Spleen (tissue), 11 donors: ENCODE data around the gene FERMT1. TPM values are rescaled to one million over a fixed set of nuclear protein-coding genes. Genes with fewer than 3 reads are reported as not detected.

Experiments used
- DNase-seq: peaks from one replicate; pipeline ENCODE4 v3.0.0-alpha.2; 2020
- H3K27ac ChIP-seq, 8 donors: fragments of 200-600 bp; sonication (generic) in 7 of 8; 1 replicate in 4 of 8; 2 replicates in 4 of 8; pipeline versions ENCODE4 v1.5.0 to v1.8.0; 2016 to 2021; ENCODE audit warnings: inconsistent platforms in 4 of 8, mild to moderate bottlenecking in 4 of 8, moderate library complexity in 1 of 8
- H3K27me3 ChIP-seq, 7 donors: fragments of 200-600 bp; sonication (generic) in 6 of 7; replicated peaks in 1 of 7; 1 replicate in 4 of 7; 2 replicates in 3 of 7; pipeline versions ENCODE4 v1.5.0 to v1.8.0; 2016 to 2021; ENCODE audit warnings: inconsistent platforms in 3 of 7, mild to moderate bottlenecking in 1 of 7
- H3K36me3 ChIP-seq, 6 donors: fragments of 200-600 bp; sonication (generic) in 5 of 6; 1 replicate in 4 of 6; 2 replicates in 2 of 6; pipeline versions ENCODE4 v1.5.0 to v1.8.0; 2016 to 2021; ENCODE audit warnings: inconsistent platforms in 2 of 6
- H3K4me1 ChIP-seq, 6 donors: fragments of 200-600 bp; sonication (generic) in 5 of 6; 1 replicate in 3 of 6; 2 replicates in 3 of 6; pipeline versions ENCODE4 v1.5.0 to v1.8.0; 2016 to 2021; ENCODE audit warnings: inconsistent platforms in 3 of 6
- H3K4me3 ChIP-seq, 8 donors: fragments of 200-600 bp; sonication (generic) in 7 of 8; 1 replicate in 4 of 8; 2 replicates in 4 of 8; pipeline versions ENCODE4 v1.5.0 to v1.8.0; 2016 to 2021; ENCODE audit warnings: inconsistent platforms in 4 of 8, mild to moderate bottlenecking in 4 of 8, moderate library complexity in 2 of 8
- H3K9me3 ChIP-seq, 8 donors: fragments of 200-600 bp; sonication (generic) in 7 of 8; 1 replicate in 4 of 8; 2 replicates in 4 of 8; pipeline versions ENCODE4 v1.5.0 to v1.8.0; 2016 to 2021; ENCODE audit warnings: inconsistent platforms in 4 of 8
- CTCF ChIP-seq, 11 experiments: fragments of 200-600 bp in 7 of 11; fragments of 450-650 bp in 4 of 11; sonication (generic) in 4 of 11; IDR thresholded peaks in 8 of 11; conservative IDR thresholded peaks in 3 of 11; 1 replicate in 7 of 11; 2 replicates in 4 of 11; pipeline versions ENCODE4 v1.4.0 to v1.8.0; 2016 to 2021; ENCODE audit warnings: antibody characterized with exemption in 11 of 11, inconsistent platforms in 4 of 11, mild to moderate bottlenecking in 1 of 11
- POLR2A ChIP-seq, 3 donors: fragments of 450-650 bp; IDR thresholded peaks; one replicate each; pipeline ENCODE4 v1.5.1; 2017; ENCODE audit warnings: antibody characterized with exemption in 3 of 3, mild to moderate bottlenecking in 1 of 3
- POLR2AphosphoS5 ChIP-seq, 3 donors: sonication (generic); formaldehyde crosslinking; IDR thresholded peaks; one replicate each; pipeline ENCODE4 v1.5.1; 2017; ENCODE audit warnings: antibody characterized with exemption in 3 of 3
- WGBS, 5 donors: extraction: QIAGEN DNeasy Blood & Tissue Kit in 3 of 5; methylation state at CpG; one replicate each; pipeline versions ENCODE4 v1.1.5 to v1.1.7; 2013 to 2018; 5-methylcytosine and 5-hydroxymethylcytosine counted together
- intact Hi-C: fragments of 100-400 bp; cut with DNase I; formaldehyde crosslinking; loops from one replicate; pipeline ENCODE4 v1.15.0; 2023; ENCODE audit warnings: low total_unique reads
- polyA plus RNA-seq, 3 donors: library from polyadenylated mRNA; stranded (reverse); fragments of 200-250 nt; gene quantifications; one replicate each; pipeline ENCODE4 v1.2.1, GENCODE V29; 2013
- total RNA-seq, 7 donors: library from RNA; depleted of rRNA in 3 of 7; stranded (reverse); fragments of >200 nt in 3 of 7; fragmentation: NEBNext Ultra II Directional in 4 of 7; extraction: Animal tissue kit (Norgen Biotek cat#: 25700) in 4 of 7; gene quantifications; one replicate each; pipeline versions ENCODE4 v1.1.0 to v1.2.1, GENCODE V29; 2016 to 2021
- donor health status: healthy with polysubstance abuse.
- donor health status: DM: no; HTN: no; CAD: no; lungs with moderate emphysema.
- donor health status: DM: no; HTN: no; CAD: no.
- donor health status: Bipolar disorder and iron deficiency.
- donor health status: healthy.
- donor health status: DM: no; HTN: no; CAD: no.
- donor health status: DM: yes; HTN: yes; CAD: no.

The FERMT1 gene
- total and polyA plus RNA-seq, 10 donors, result 0.06 to 1.3 (median 0.33) TPM

- 85 to 93% (median 86%) methylated on average over 6 of the region's 6 CpGs for WGBS, 5 donors
- no peaks in the 10 kb centered on the region for H3K9me3 ChIP-seq
- H3K36me3 ChIP-seq, result no peaks in the 10 kb centered on the region
- H3K27ac ChIP-seq, result no peak overlapping the region
- H3K4me1 ChIP-seq, result no peaks in the 10 kb centered on the region
- DNase-seq, result no peak
- no peak overlapping the region for H3K4me3 ChIP-seq
- no peaks in the 10 kb centered on the region for H3K27me3 ChIP-seq
- TF ChIP-seq POLR2AphosphoS5 (IDR thresholded peaks at IDR 0.05) (no peak), CTCF (IDR thresholded peaks at IDR 0.05 in 8 of 11, conservative IDR thresholded peaks at IDR 0.05 in 3 of 11) (no peak), POLR2A (IDR thresholded peaks at IDR 0.05) (no peak)
- intact Hi-C loops, result no loop called here
Measured at GRCh38 chr20:6070829-6071695, 51.8 kb downstream of the FERMT1 start.

- 79 to 94% (median 83%) methylated on average over 2 of the region's 2 CpGs for WGBS, 5 donors
- H3K9me3 ChIP-seq, result no peaks in the 10 kb centered on the region
- no peaks in the 10 kb centered on the region for H3K27me3 ChIP-seq
- no peak for TF ChIP-seq POLR2A (IDR thresholded peaks at IDR 0.05)
- TF ChIP-seq POLR2AphosphoS5 (IDR thresholded peaks at IDR 0.05), result no peak
- no peaks in the 10 kb centered on the region for H3K36me3 ChIP-seq
- intact Hi-C loops, result no loop called here
- H3K27ac ChIP-seq, result no peak overlapping the region
- no peak for DNase-seq
- no peaks in the 10 kb centered on the region for H3K4me1 ChIP-seq
- H3K4me3 ChIP-seq, result no peak overlapping the region
Measured at GRCh38 chr20:6069669-6070068, 53.2 kb downstream of the FERMT1 start.

- Histone ChIP-seq H3K9me3 (no peaks in the 10 kb centered on the region), H3K4me3 (no peak overlapping the region), H3K36me3 (no peaks in the 10 kb centered on the region), H3K4me1 (no peaks in the 10 kb centered on the region), H3K27ac (no peak overlapping the region), H3K27me3 (no peaks in the 10 kb centered on the region)
- TF ChIP-seq CTCF (IDR thresholded peaks at IDR 0.05 in 8 of 11, conservative IDR thresholded peaks at IDR 0.05 in 3 of 11) (no peak), POLR2A (IDR thresholded peaks at IDR 0.05) (no peak), POLR2AphosphoS5 (IDR thresholded peaks at IDR 0.05) (no peak)
- no peak for DNase-seq
- intact Hi-C loops, result no loop called here
- WGBS, 5 donors, result 80 to 87% (median 84%) methylated on average over 4 of the region's 4 CpGs
Measured at GRCh38 chr20:6067763-6068318, 55.0 kb downstream of the FERMT1 start.

- H3K36me3 ChIP-seq, result no peaks in the 10 kb centered on the region
- H3K4me1 ChIP-seq, result no peaks in the 10 kb centered on the region
- 79 to 89% (median 84%) methylated on average over 3 of the region's 3 CpGs for WGBS, 5 donors
- intact Hi-C loops, result no loop called here
- H3K4me3 ChIP-seq, result no peak overlapping the region
- H3K27ac ChIP-seq, result no peak overlapping the region
- no peaks in the 10 kb centered on the region for H3K27me3 ChIP-seq
- TF ChIP-seq POLR2AphosphoS5 (IDR thresholded peaks at IDR 0.05) (no peak), CTCF (IDR thresholded peaks at IDR 0.05 in 8 of 11, conservative IDR thresholded peaks at IDR 0.05 in 3 of 11) (no peak), POLR2A (IDR thresholded peaks at IDR 0.05) (no peak)
- no peak for DNase-seq
- H3K9me3 ChIP-seq, result no peaks in the 10 kb centered on the region
Measured at GRCh38 chr20:6066582-6066981, 56.2 kb downstream of the FERMT1 start.
